ENCODE measurements around the gene LACRT.

Gene LACRT

GRCh38 chr12:54598970-54599369 is 35.7 kb downstream of the LACRT start:
- no peak for FAIRE-seq

GRCh38 chr12:54596526-54596946 is 38.2 kb downstream of the LACRT start:
- no peak for FAIRE-seq

- no peak for FAIRE-seq
Observed at GRCh38 chr12:54595471-54595870, 39.2 kb downstream of the LACRT start.

GRCh38 chr12:54593725-54594124 is 41.0 kb downstream of the LACRT start:
- no peak for FAIRE-seq

GRCh38 chr12:54593135-54593534 is 41.6 kb downstream of the LACRT start:
- FAIRE-seq, result no peak

- FAIRE-seq, result no peak
Observed at GRCh38 chr12:54592316-54592715, 42.4 kb downstream of the LACRT start.

DNA sequence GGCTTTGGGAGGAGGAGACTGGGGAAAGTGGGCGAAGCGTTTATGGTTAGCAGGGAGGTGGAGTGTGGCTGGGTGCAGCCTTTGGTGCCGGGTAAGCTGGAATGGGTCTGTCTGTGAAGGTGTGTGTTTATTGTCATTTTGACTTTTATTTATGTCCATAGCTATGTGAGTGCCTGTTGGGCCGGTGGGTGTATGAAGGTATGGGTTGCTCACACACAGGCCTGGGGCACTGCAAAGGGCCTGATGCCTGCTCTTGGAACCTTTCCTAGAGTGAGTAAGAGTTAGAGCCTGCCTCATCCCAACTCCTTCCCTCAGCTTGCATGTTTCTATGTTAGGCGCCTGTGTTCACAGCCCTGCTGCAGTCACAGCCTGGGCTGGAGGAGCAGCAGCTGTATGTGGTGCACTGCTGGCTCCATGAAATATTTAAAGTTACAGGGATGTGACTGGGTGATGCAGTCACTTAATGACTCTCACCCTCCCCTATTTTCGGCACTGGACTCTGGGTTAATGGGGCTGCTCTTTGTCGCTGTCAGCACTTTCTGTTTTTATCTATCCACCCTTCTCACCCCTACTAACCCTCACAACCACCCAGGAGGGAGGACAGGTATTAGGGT is 43.6 kb downstream of the LACRT start:
- no peak for FAIRE-seq

DNA sequence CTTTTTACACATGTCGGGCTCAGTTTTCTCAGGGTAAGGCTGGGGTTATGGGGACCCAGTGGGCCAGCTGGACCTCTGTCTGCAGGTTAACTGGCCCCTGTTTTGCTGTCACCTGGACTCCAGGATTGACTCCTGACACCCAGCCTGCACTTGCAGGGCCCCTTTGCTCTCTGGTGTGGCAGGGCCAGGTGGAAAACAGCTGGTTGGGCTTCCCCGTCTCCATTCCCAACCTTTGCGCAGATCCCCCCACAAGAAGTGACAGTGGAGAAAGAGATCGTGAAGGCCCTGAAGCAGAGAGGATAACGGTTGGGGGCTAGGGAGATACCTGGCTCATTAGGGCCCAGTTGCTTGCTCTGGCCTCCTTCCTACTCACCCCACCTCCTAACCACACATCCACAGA is 44.7 kb downstream of the LACRT start:
- no peak for FAIRE-seq

DNA sequence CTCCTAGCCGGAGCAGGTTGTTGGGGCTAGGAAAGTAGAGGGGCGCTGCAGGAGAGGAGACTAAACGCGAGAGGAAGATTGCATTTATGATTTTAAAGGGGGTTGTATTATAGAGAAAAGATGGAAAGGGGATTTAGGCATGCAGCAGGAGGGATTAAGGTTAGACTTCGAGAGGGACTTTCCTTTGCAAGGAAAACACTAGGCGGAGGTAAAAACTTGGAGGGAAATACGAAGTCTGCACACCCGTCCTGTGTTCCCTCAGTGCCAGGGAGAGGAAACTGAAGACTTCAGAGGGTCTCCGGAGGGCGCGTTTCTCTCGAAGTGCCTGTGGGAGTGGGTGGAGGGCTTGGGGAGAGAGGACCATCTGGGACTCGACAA is 45.8 kb downstream of the LACRT start:
- no peak for FAIRE-seq

GRCh38 chr12:54588110-54588889 is 46.4 kb downstream of the LACRT start, which contains the start of gene PPP1R1A:
PPP1R1A (minus strand) TSS chr12:54588659; CDS start chr12:54588488, 171 bp downstream.
- FAIRE-seq, result no peak

GRCh38 chr12:54587315-54587873 is 47.3 kb downstream of the LACRT start:
- no peak for FAIRE-seq

GRCh38 chr12:54586620-54587019 is 48.1 kb downstream of the LACRT start:
- FAIRE-seq, result no peak

- no peak for FAIRE-seq
Observed at GRCh38 chr12:54585243-54585642, 49.5 kb downstream of the LACRT start.

DNA sequence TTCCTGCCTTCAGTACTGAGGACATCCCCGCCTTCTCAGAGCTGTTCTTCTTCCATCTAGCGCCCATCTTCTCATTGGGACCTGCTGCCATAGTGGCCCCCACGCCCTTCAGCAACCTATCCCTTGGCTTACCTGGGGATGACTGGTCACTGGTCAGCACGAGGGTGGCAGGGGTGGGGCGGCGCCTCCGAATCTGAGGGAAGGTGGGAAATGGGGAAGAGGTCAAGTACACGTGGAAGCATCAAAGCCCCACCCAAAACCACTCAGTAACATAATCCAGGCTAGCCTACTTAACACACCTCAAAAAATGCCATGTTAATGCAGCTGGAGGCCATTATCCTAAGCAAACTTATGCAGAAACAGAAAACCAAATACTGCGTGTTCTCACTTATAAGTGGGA is 50.6 kb downstream of the LACRT start:
- FAIRE-seq, result no peak

DNA sequence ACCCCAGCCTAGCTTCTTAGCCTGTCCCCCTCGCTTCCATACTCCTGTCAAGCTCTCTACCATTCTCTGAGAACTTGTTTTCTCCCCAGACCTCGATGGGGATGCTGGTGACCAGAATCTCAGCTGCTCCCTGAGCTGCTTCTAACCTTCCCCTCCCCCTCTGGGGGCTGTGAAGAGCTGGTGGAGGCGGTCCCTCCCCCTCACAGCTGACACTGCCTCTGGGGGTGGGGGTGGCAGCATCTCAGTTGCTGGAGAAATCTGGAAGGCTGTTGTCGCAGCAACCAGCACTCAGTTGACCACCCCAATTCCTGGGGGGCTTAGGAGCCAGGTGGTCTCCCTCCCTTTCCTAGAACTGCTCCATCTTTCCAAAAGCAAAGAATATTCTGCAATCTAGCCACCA is 51.0 kb downstream of the LACRT start:
- no peak for FAIRE-seq

GRCh38 chr12:54581412-54581811 is 53.3 kb downstream of the LACRT start:
- no peak for FAIRE-seq
